Glomerular endothelial cell (primary cell): ENCODE measurements around the gene CHPF. TPM values are rescaled to one million over a fixed set of nuclear protein-coding genes. Genes with fewer than 3 reads are reported as not detected.

Source experiments
- DNase-seq: peaks from one replicate; pipeline ENCODE4 v3.0.0-alpha.2; 2011; ENCODE audit warnings: low read depth, low spot score; ENCODE audit errors: extremely low read depth
- total RNA-seq: library from RNA; depleted of rRNA; stranded (reverse); fragments of >200 nt; gene quantifications from 2 replicates; pipeline ENCODE4 v1.2.3, GENCODE V29; 2015

CHPF gene
- total RNA-seq, 1 donor from 2014 or later = 53.7 TPM

- no peak for DNase-seq
Measured at GRCh38 chr2:219552382-219553167, 9.0 kb upstream of the CHPF start.

GRCh38 chr2:219551441-219552381, 8.1 kb upstream of the CHPF start:
- DNase-seq = no peak

GRCh38 chr2:219549619-219550018, 6.0 kb upstream of the CHPF start:
- no peak for DNase-seq

GRCh38 chr2:219548990-219549389, 5.4 kb upstream of the CHPF start:
- no peak for DNase-seq

GRCh38 chr2:219547621-219548020, 4.0 kb upstream of the CHPF start:
- DNase-seq = no peak

GRCh38 chr2:219545943-219546352, 2.3 kb upstream of the CHPF start:
- no peak for DNase-seq

GRCh38 chr2:219545295-219545942, 1.8 kb upstream of the CHPF start:
- no peak for DNase-seq

- DNase-seq = no peak
Measured at GRCh38 chr2:219544567-219544966, 958 bp upstream of the CHPF start.

- DNase-seq = no peak
Measured at GRCh38 chr2:219542931-219543595, 546 bp downstream of the CHPF start.

GRCh38 chr2:219541611-219542180, 1.9 kb downstream of the CHPF start:
- DNase-seq = no peak

- no peak for DNase-seq
Measured at GRCh38 chr2:219540784-219541504, 2.7 kb downstream of the CHPF start.

- DNase-seq = no peak
Measured at GRCh38 chr2:219539926-219540678, 3.5 kb downstream of the CHPF start.

GRCh38 chr2:219538956-219539788, 4.4 kb downstream of the CHPF start:
- DNase-seq = no peak

GRCh38 chr2:219538504-219538951, 5.1 kb downstream of the CHPF start:
- DNase-seq = no peak

- no peak for DNase-seq
Measured at GRCh38 chr2:219537657-219538488, 5.7 kb downstream of the CHPF start.

GRCh38 chr2:219536967-219537366, 6.6 kb downstream of the CHPF start:
- no peak for DNase-seq

- DNase-seq = no peak
Measured at GRCh38 chr2:219536425-219536824, 7.2 kb downstream of the CHPF start.
